GM21367 (cell line): Measurements from ENCODE around the gene SIX1.

Experiments used
- ATAC-seq: cut with Tn5 transposase; IDR thresholded peaks from one replicate; pipeline ENCODE4 v1.9.1; 2021; ENCODE audit not compliant: unreplicated experiment

The SIX1 gene

DNA sequence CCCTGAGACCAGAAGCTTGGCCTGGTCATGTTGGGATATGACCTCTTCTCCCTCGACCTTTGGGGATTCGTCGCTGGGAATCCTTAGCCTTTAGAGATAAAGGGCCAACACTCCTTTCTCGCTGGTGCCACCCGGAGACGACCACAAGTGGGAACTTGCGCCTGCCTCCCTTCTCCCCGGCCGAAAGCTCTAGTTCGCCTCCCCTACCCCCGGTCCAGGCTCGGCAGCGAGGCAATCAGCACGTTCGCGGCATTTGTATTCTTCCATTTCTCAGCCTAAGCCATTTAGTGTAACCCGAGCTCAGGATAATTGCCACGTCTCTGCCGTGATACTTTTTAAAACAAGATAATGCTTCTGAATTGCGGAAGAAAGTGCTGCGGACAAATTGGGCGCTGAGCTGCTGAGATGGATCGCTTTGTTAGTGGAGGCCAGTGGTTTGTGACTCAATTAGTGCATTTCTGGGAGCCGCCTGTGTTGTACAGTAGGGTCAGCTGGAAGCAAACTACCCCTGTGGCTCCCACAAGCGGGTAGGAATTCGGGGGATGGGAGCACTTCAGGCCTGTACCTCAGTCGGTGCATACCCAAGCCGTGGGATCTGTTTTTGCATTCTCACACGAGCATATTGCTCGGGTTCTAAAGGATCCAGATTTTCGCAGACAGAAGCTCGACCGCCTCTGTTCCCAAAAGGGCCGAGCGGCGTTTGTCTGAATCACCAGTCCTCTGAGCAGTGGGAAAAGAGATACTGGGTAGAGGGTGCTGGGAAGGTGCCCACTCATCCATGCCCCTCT, 6.8 kb upstream of the SIX1 start:
- no peak for ATAC-seq

DNA sequence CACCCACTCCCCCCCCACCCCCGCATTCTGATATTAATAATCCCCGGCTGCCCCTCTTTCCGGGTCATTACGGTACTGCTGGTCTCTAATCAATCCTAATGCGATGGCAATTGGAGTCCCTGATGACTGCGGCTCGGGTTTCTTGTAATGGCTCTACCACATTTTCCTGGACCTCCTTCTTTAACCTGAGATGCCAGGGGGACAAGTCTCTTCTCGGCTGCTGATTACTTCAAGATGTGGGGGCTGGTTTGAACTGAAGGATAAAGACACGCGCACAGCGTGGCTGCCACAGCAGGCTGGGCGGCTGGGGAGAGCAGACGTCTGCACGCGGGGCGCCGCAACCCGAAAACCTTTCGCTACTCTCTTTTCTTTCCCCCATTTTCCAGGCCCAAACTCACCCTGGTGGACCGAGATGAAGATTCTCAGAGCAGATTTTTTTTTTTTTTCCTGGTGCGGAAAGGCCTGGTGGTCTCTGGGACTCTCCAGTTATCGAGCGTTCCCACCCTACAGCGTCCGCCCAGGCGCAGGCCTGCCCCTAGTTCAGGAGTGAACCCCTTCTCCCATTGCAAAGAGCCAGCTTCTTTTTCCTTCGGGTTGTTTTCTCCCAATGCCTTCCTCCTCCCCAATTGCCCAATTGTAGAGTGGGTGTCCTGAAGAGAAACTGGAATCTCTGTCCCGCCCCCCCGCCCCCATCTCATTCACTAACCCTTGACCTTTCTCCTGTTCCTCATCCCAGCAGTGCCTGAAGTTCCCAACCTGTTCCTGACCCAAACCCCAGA, 6.0 kb upstream of the SIX1 start:
- no peak for ATAC-seq

DNA sequence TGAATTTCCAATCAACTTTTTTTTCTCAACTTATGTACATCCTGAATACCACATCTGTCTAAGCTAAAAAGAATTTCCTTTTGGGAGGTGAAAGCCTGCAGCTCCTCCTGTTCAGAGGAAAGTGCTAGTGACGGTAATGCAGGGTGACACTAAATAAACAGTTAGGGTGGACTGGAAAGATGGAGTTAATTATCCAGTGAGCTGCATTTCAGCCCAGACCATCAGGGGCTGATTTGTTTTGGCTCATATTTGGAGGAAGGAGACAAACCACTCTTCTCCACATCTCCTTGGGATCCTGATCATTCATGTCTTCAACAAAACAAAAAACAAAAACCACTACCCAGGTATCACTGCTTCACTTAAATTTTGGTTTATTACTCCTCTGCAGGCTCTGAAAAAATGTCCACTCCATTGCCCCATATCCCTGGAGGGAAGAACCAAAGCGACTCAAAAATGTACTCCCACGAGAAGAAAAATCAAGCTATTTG, 5.1 kb upstream of the SIX1 start:
- no peak for ATAC-seq

GRCh38 chr14:60653701-60654161, 4.5 kb upstream of the SIX1 start:
- no peak for ATAC-seq

- ATAC-seq = no peak
These were observed 3.7 kb upstream of the SIX1 start for GRCh38 chr14:60652674-60653651.

DNA sequence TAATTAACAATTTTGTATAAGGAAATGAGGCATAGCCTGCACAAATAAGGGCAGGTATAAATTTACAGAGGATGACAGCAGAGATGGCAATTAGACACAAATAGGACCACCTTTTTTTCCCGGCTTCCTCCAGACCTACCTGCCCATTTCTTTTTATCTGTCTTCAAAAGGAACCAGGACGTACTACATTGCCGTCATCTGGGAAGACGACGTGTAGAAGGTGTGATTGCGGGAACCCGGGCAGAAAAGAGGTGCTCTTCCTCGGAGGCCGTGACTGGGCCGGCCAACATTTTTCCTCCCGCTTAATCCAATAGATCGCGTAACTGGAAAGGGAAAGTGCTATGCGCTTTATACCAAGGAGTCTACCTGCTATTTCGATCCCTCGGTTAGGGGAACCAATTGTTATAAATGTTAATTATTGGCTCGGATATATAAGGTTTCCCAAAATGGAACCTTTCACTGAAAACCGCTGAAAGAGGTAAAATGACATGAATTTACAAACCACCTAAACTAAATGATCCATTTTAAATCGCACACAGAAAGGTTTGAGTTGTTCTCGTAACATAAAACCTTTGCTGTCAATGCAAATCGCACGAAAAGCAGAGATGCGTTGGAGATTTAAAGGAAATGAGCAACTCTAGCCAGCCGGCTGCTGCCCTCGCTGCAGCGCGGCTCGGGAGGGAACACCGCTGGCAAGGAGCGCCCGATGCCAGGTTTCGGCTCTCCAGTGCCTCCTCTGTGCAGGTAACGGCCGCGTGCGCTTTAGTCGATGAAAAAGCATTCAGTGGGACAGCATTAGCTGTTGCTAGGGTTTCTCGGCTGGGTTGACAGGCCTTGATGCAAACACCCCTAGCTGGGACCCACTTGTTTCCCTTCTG, 2.8 kb upstream of the SIX1 start:
- ATAC-seq = no peak

DNA sequence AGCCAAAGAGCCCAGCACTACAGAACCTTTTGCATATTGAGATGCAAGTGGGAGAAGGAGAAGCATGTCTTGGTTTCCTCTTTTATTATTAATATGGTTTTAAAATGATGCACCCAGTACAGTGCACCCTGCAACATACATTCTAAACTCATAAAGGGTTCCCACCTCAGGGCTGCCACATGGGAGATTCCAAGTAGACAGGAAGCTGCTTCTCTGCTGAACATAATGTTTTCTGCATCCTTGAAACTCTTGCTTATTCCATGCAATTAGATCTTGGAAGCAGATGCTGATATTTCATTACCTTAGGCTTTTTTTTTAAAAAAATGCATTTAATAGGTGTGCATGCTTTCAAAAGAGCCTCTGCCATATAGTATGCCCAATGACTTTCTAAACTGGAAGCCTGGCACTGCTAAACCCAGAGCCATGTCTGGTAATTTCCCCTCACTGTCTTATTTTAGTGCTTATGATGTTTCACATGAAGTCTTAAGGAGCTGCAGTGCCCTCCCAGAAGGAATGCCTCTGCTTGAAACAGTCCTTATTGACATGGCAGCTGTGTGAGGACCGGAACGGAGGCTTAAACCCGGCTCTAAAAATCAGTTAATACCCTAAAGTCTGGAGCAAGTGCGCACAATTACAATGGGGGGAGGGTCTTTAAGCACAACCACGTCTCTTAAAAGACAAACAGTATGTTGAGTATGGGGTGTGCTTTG, 2.0 kb upstream of the SIX1 start:
- ATAC-seq = no peak

- no peak for ATAC-seq
These were observed 1.2 kb upstream of the SIX1 start for GRCh38 chr14:60650373-60650961.

DNA sequence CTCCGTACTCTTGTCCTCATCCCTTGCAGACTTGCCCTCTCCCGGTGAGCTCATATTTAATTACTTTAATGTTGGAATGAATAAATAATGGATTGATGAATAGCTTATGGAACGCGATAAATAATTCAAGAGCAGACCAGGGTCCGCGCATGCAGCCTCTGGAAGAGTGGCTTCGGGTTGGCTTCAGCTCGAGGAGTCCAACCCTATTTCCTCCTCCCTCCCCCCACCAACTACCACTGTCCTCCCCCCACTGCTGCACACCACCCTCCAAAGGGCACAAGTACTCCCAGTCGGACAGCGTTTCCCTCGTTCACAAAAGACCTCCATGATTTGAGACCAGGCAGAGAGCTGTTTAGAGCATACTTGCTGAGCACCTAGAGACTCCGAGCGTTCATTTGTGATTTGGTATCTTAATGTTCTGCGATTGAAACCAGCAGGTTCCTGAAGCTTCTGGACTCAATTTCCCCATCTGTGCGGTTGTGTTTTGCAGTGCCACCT, 647 bp upstream of the SIX1 start:
- no peak for ATAC-seq

- ATAC-seq = no peak
These were observed 886 bp downstream of the SIX1 start for GRCh38 chr14:60648249-60648933.

- ATAC-seq = no peak
These were observed 1.4 kb downstream of the SIX1 start for GRCh38 chr14:60647837-60648248.

DNA sequence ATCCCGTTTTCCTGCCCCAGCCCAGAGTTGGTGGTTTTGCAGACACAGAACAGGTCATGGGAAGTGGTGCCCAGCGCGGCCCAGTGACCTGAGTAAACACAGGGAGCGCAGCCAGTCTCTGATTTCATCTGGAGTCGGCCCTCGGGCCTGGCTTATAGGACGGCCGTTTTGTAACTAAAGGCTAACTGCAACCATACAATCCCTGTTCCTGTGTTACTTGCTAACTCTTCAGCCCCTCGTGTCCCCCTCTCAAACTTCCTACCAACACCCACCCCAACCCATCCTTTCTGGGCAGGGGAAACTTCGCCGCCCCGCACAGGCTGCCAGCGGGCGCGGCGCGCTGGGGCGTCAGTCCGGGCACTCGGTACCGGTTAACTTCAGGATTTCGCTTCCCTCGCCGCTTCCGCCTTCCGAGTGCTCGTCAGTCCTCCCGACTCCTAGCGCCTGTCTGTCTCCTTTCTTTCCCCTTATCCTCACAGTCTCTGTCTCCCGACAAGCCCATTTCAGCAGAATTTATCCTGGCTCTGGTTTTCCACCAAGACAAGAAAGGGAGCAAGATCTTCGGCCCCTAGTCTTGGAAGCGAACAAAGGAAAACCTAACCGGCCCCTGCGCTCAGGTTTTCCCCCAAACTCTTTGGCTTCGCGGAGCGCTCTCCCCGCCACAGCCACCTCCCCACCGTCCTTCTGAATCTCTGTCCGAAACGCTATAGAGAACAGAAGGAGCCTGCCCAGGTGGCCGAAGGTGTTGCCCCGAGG, 2.0 kb downstream of the SIX1 start:
- ATAC-seq = no peak

DNA sequence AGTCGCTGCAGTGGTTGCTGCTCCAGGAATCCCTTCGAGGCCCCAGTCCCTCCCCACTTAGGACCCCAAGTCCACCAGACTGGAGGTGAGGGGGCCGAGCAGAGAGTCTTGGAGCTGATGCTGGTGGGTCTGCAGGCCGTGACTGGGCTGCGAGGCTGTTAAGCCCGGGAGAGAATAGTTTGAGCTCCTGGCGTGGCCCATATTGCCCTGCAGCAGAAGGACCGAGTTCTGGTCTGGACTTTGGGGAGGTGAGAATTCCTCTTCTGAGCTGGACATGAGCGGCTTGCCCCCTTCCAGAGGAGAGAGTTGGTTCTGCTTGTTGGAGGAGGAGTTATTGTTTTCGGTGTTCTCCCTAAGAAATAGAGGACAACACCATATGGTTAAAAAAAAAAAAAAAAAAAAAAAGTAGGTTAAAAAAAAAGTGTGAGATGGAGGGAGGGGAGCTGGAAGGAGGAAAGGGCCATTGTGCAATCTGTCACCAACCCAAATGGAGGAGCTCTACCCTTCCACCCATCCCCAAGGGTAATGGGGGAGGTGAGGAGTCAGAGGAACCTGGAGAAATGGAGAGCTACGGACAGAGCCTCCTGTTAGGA, 3.0 kb downstream of the SIX1 start:
- ATAC-seq = no peak

- ATAC-seq = no peak
These were observed 4.0 kb downstream of the SIX1 start for GRCh38 chr14:60645126-60645741.

DNA sequence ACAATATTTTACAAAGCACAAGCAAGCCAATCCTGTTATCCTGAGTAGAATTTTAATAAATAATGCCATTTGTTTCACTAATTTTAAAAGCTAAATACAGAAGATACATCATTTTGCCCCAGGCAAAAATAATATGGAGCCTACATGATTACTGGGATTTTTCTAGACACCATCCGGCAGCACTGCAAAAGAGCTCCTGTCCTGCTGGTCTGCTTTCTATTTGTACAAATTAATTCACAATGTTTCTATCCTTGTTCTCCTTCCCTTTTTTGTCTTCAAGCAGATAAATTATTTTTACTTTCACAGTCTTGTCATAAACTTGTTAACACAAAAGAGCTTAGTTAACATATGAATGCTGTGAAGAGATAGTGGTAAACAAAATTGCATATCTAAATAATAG, 4.6 kb downstream of the SIX1 start:
- ATAC-seq = no peak

DNA sequence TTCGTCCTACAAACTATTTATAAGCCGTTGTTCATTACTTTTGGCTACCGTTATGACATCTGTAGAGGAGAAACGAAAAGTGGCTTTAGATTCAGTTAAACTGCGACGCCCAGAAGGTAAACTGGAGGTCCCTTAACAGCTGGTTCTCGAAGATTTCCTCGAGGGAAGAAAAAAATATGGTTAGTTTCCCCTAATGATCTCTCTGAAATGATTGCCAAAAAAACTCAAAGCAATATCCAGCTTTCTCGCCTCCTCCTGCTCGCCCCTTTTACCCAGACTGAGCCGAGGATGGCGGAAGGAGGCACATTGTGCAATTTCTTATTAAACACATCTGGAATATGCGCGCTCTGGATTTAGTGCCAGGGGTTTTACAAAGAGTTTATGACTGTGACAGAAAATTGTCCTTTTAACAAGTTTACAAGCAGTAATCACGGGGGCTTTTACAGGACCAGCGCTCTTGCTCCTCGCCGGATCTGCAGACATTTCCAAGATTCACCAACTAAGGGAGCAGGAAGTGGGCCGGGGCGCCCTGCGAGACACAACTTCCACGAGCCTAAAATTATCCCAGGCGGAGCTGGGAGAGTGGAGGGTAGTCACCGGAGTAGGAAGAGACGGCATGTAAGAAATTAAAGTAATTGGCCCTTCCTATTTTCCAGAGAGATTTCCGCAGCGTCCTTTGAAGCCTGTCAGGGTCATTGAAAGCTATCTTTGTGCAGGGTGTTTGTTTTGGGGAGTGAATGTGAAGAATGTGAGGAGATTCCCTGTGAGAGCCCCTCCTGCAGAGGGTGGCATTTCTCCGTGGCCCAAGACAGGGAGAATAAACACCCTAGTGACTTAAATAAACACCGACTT, 5.6 kb downstream of the SIX1 start:
- ATAC-seq = no peak
